ENCODE data around the gene GEMIN4. TPM values are rescaled to one million over a fixed set of nuclear protein-coding genes. Genes with fewer than 3 reads are reported as not detected.

GEMIN4 gene
- total and polyA plus RNA-seq, 2 of the 8 experiments (the other 6 are each of a cell fraction or from before 2014, with no cell fraction given), result 32.1 to 51.9 TPM

DNA sequence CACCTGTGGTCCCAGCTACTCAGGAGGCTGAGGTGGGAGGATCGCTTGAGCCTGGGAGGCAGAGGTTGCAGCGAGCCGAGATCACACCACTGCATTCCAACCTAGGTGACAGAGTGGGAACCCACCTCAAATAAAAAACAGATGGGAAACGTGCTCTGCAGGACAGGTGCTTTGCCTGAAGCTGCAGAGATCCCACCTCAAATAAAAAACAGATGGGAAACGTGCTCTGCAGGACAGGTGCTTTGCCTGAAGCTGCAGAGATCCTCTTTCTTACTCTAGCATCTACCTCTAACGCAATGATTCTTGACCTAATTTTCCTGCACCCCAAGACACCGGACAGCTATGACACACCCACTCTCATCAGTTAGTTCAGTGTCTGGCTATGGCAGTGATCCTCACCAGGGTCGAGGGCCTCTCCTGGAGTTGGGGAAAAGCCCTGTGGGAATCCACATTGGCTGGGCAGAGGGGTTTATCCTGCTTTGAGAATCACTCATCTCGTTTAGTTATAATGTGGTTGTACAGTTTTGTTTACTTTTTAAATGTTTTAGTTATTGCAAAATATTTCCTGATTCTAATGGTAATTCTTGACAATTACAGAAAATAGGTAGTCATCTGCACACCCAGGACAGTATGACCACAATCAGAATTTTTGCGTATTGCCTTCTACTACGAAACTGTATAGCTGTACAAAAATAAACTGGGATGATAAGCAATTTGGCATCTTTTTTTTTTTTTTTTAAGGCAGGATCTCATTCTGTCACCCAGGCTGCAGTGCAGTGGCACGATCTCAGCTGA is 48.8 kb downstream of the GEMIN4 start:
- no peak overlapping the region for H2BK15ac ChIP-seq (ENCODE audit: low read length)
- DNase-seq (ENCODE audit: low read depth in 1 of 2, low spot score in 2 of 2) (no peak), FAIRE-seq (no peak)
- ChIA-PET POLR2A (ENCODE audit: partially characterized antibody) (no interaction called here), CTCF (ENCODE audit: partially characterized antibody) (interaction anchor here (0.6 to 7.4 kb wide), 7 partner anchors 12 to 530 kb away, joined by 3 to 79 read pairs (median 4); partner anchors contain the start of genes RFLNB and VPS53)
- peaks cover 0 to 2% (median under 1%) of the 10 kb centered on the region in 4 experiments; a peak in 1 of 8 replicates for H3K36me3 ChIP-seq (ENCODE audit: control insufficient read depth in 2 of 4, insufficient read depth in 4 of 4, low read length in 3 of 4)
- H3K79me1 ChIP-seq (ENCODE audit: low read depth, low read length), result no peaks in the 10 kb centered on the region; the same call in 1 of the 2 replicates
- H4K5ac ChIP-seq (ENCODE audit: insufficient read length, low read depth, low read length), result no peak overlapping the region
- no peaks in the 10 kb centered on the region for H3K23me2 ChIP-seq (ENCODE audit: low read depth, low read length)
- no peak overlapping the region for H4K8ac ChIP-seq (ENCODE audit: extremely low read depth, insufficient read depth, low read length)
- no peak overlapping the region for H3K4ac ChIP-seq (replicated peaks; ENCODE audit: insufficient read length, low read depth, low read length)
- H3K4me1 ChIP-seq (replicated peaks in 1 of 4; ENCODE audit: control insufficient read depth in 3 of 4, insufficient read depth in 4 of 4, low read length in 3 of 4), result no peaks in the 10 kb centered on the region
- H2BK12ac ChIP-seq (ENCODE audit: low read depth, low read length), result no peak overlapping the region
- H3K9ac ChIP-seq (replicated peaks in 1 of 4; ENCODE audit: extremely low read depth in 1 of 4, low read depth in 3 of 4, low read length in 3 of 4), result no peak overlapping the region
- no peaks in the 10 kb centered on the region for H3K27me3 ChIP-seq (replicated peaks in 1 of 4; ENCODE audit: control insufficient read depth in 3 of 4, extremely low read depth in 1 of 4, insufficient read depth in 3 of 4, low read length in 3 of 4)
- peaks cover 0 to 13% of the 10 kb centered on the region in 2 experiments; a peak in 1 of 4 replicates for H3K79me2 ChIP-seq (ENCODE audit: control insufficient read depth in 1 of 2, insufficient read depth in 2 of 2, low read length in 2 of 2)
- no peak overlapping the region for H3K14ac ChIP-seq (ENCODE audit: insufficient read length)
- no peak overlapping the region for H2BK5ac ChIP-seq (ENCODE audit: low read depth, low read length)
- no peak overlapping the region for H3K23ac ChIP-seq (ENCODE audit: insufficient read length)
- H4K20me1 ChIP-seq (replicated peaks in 1 of 2; ENCODE audit: control insufficient read depth in 1 of 2, insufficient read depth in 2 of 2, low read length in 2 of 2), result peaks cover 3% of the 10 kb centered on the region in 2 experiments
- H2AFZ ChIP-seq (ENCODE audit: low read length), result no peak overlapping the region
- no peak overlapping the region for H2AK5ac ChIP-seq (ENCODE audit: low read depth, low read length)
- no peak overlapping the region for H2BK20ac ChIP-seq (ENCODE audit: low read length)
- no peak overlapping the region for H3K4me3 ChIP-seq (ENCODE audit: extremely low read depth in 1 of 4, insufficient read depth in 2 of 4, low read depth in 3 of 4, low read length in 4 of 4)
- 91% methylated on average over 12 of the region's 12 CpGs; no CpG with 5 or more reads in 1 of the 2 experiments for WGBS, 2 experiments (ENCODE audit: extremely low coverage in 1 of 2, insufficient coverage in 1 of 2, insufficient read length in 1 of 2, insufficient replicate concordance in 2 of 2, low coverage in 1 of 2, low lambda C conversion rate in 2 of 2, missing lambda C conversion rate in 1 of 2)
- no peaks in the 10 kb centered on the region for H3K9me3 ChIP-seq (ENCODE audit: insufficient read depth in 2 of 2, low read depth in 1 of 2, low read length in 1 of 2)
- no peak overlapping the region for H2BK120ac ChIP-seq (replicated peaks; ENCODE audit: low read depth, low read length)
- no peak overlapping the region for H3K56ac ChIP-seq (replicated peaks; ENCODE audit: insufficient read length, low read depth, low read length)
- H3K18ac ChIP-seq (ENCODE audit: extremely low read depth, low read length), result no peak overlapping the region
- no peak overlapping the region for H3K27ac ChIP-seq (ENCODE audit: low read depth, low read length)
- no peak overlapping the region for H3K4me2 ChIP-seq (ENCODE audit: insufficient read depth in 1 of 2, low read depth in 2 of 2, low read length in 2 of 2)
- H4K91ac ChIP-seq (replicated peaks; ENCODE audit: insufficient read length, low read length), result no peak overlapping the region
- TF ChIP-seq USF2 (IDR thresholded peaks at IDR 0.05; ENCODE audit: low read length) (no peak), BACH1 (IDR thresholded peaks at IDR 0.05; ENCODE audit: low read length) (no peak), RNF2 (IDR thresholded peaks at IDR 0.05; ENCODE audit: borderline replicate concordance, low read depth, low read length, missing control alignments, poor library complexity, severe bottlenecking) (no peak)
